Calu3 (cell line): ENCODE data around the gene MS4A8. TPM values are rescaled to one million over a fixed set of nuclear protein-coding genes. Genes with fewer than 3 reads are reported as not detected.
"Not testable (repeated sequence)": the region's sequence is repeated elsewhere in the genome, so short reads cannot be mapped to it uniquely, and the experiment has no call there.

Experiments
- BruUV-seq: library from RNA; stranded (reverse); fragments of 400-500 nt; replicated peaks from 2 replicates; lab custom pipeline; 2021; lab: Mats Ljungman, UMichigan
- CTCF ChIA-PET: fragments of 300-600 bp; sonication (Branson Sonifier 250); formaldehyde crosslinking; loops from one replicate; lab custom pipeline; 2022; ENCODE audit warnings: antibody characterized with exemption; lab: Charles Lee
- DNase-seq: peaks from one replicate; pipeline ENCODE4 v3.0.0; 2022
- H3K27ac Mint-ChIP-seq: one replicate; pipeline ENCODE4 v1.8.0; 2022; ENCODE audit warnings: mixed read lengths; ENCODE audit not compliant: unreplicated experiment
- H3K27me3 Mint-ChIP-seq: one replicate; pipeline ENCODE4 v1.8.0; 2022; ENCODE audit warnings: mixed read lengths; ENCODE audit not compliant: unreplicated experiment
- H3K36me3 Mint-ChIP-seq: one replicate; pipeline ENCODE4 v1.8.0; 2022; ENCODE audit warnings: mild to moderate bottlenecking, moderate library complexity, mixed read lengths; ENCODE audit not compliant: insufficient read depth, unreplicated experiment
- H3K4me1 Mint-ChIP-seq: one replicate; pipeline ENCODE4 v1.8.0; 2022; ENCODE audit warnings: mild to moderate bottlenecking, low read depth, mixed read lengths; ENCODE audit not compliant: unreplicated experiment
- H3K4me3 Mint-ChIP-seq: one replicate; pipeline ENCODE4 v1.8.0; 2022; ENCODE audit warnings: mild to moderate bottlenecking, low read depth, moderate library complexity, mixed read lengths; ENCODE audit not compliant: unreplicated experiment
- H3K9me3 Mint-ChIP-seq: one replicate; pipeline ENCODE4 v1.8.0; 2022; ENCODE audit warnings: low read depth, mixed read lengths; ENCODE audit not compliant: unreplicated experiment
- CTCF ChIP-seq: fragments of 200-600 bp; IDR thresholded peaks from one replicate; pipeline ENCODE4 v1.8.0; 2022; ENCODE audit warnings: antibody characterized with exemption; ENCODE audit not compliant: unreplicated experiment
- intact Hi-C: fragments of 100-400 bp; cut with micrococcal nuclease; formaldehyde crosslinking; loops from one replicate; pipeline ENCODE4 v1.10.0; 2022; ENCODE audit not compliant: unreplicated experiment
- total RNA-seq: library from RNA; stranded (reverse); gene quantifications from 2 replicates; pipeline ENCODE4 v1.2.3, GENCODE V29; 2022

Gene MS4A8
- total RNA-seq, 1 experiment from 2014 or later: 0.57 TPM

- BruUV-seq: no TSS peak
- no peak for DNase-seq
- H3K4me1 Mint-ChIP-seq: no peaks in the 10 kb centered on the region
- peaks cover 3% of the 10 kb centered on the region for H3K9me3 Mint-ChIP-seq
- H3K27ac Mint-ChIP-seq: no peak overlapping the region
- intact Hi-C loops: no loop called here
- TF ChIP-seq CTCF: no peak
- H3K4me3 Mint-ChIP-seq: no peak overlapping the region
- no peaks in the 10 kb centered on the region for H3K27me3 Mint-ChIP-seq
- CTCF ChIA-PET: no interaction called here
- H3K36me3 Mint-ChIP-seq: no peaks in the 10 kb centered on the region
These were observed 19.5 kb upstream of the MS4A8 start for GRCh38 chr11:60679879-60680278.

- DNase-seq: no peak
- H3K27me3 Mint-ChIP-seq: no peaks in the 10 kb centered on the region
- intact Hi-C loops: no loop called here
- TF ChIP-seq CTCF: no peak
- H3K4me3 Mint-ChIP-seq: no peak overlapping the region
- no peaks in the 10 kb centered on the region for H3K36me3 Mint-ChIP-seq
- no TSS peak for BruUV-seq
- CTCF ChIA-PET: no interaction called here
- no peaks in the 10 kb centered on the region for H3K4me1 Mint-ChIP-seq
- no peak overlapping the region for H3K27ac Mint-ChIP-seq
- H3K9me3 Mint-ChIP-seq: peaks cover 3% of the 10 kb centered on the region
These were observed 18.8 kb upstream of the MS4A8 start for GRCh38 chr11:60680455-60681119.

- DNase-seq, H3K4me3 Mint-ChIP-seq, CTCF ChIA-PET, BruUV-seq, H3K36me3 Mint-ChIP-seq, intact Hi-C loops, H3K27ac Mint-ChIP-seq, H3K4me1 Mint-ChIP-seq, H3K27me3 Mint-ChIP-seq, H3K9me3 Mint-ChIP-seq: not testable (repeated sequence)
These were observed 14.9 kb upstream of the MS4A8 start for GRCh38 chr11:60684541-60684848.

GRCh38 chr11:60691661-60692060 is 7.8 kb upstream of the MS4A8 start:
- BruUV-seq: no TSS peak

More at GRCh38 chr11:60691661-60692060, 7.8 kb upstream of the MS4A8 start:
- no peak for TF ChIP-seq CTCF
- Mint-ChIP-seq H3K36me3 (no peaks in the 10 kb centered on the region), H3K27ac (no peak overlapping the region), H3K9me3 (peaks cover 4% of the 10 kb centered on the region), H3K27me3 (peaks cover 17% of the 10 kb centered on the region), H3K4me1 (no peaks in the 10 kb centered on the region), H3K4me3 (no peak overlapping the region)
- intact Hi-C loops: no loop called here
- CTCF ChIA-PET: interaction anchor here (0.8 kb wide), 1 partner anchor 8 kb away, joined by 3 read pairs; the partner anchor contains the start of gene MS4A8
- no peak for DNase-seq
